Esophagus muscularis mucosa (tissue), 4 donors: Measurements from ENCODE around the gene SCGN.
"Not testable (repeated sequence)": the region's sequence is repeated elsewhere in the genome, so short reads cannot be mapped to it uniquely, and the experiment has no call there.

ENCODE experiments used
- CTCF ChIP-seq, 3 experiments: fragments of 200-600 bp in 2 of 3; fragments of 450-650 bp in 1 of 3; sonication (generic) in 2 of 3; IDR thresholded peaks; one replicate each; pipeline ENCODE4 v1.5.1; 2017 to 2019; ENCODE audit warnings: antibody characterized with exemption in 3 of 3, mild to moderate bottlenecking in 2 of 3, moderate library complexity in 1 of 3
- EP300 ChIP-seq: sonication (generic); formaldehyde crosslinking; IDR thresholded peaks from one replicate; pipeline ENCODE4 v1.6.1; 2017; ENCODE audit warnings: antibody characterized with exemption
- POLR2AphosphoS5 ChIP-seq, 2 donors: sonication (generic); formaldehyde crosslinking; IDR thresholded peaks; one replicate each; pipeline ENCODE4 v1.6.1; 2017; ENCODE audit warnings: antibody characterized with exemption in 2 of 2

GRCh38 chr6:25748601-25749517, 96.8 kb downstream of the SCGN start:
- not testable (repeated sequence) for TF ChIP-seq CTCF (IDR thresholded peaks at IDR 0.05); EP300; POLR2AphosphoS5 (IDR thresholded peaks at IDR 0.05)
